Bronchial epithelial cell (primary cell): ENCODE measurements around the gene AHI1. TPM values are rescaled to one million over a fixed set of nuclear protein-coding genes. Genes with fewer than 3 reads are reported as not detected.

Source experiments
- DNase-seq: peaks from one replicate; pipeline ENCODE4 v3.0.0-alpha.2; 2010; ENCODE audit warnings: low read depth
- FAIRE-seq: peaks from 2 replicates; lab custom pipeline; 2011; peaks lifted over from hg19 to GRCh38; lab: Jason Lieb, UNC
- H3K27me3 ChIP-seq: 2 replicates; pipeline ENCODE4 v1.5.1; 2011; ENCODE audit warnings: low read length; ENCODE audit not compliant: control insufficient read depth, insufficient read depth
- H3K36me3 ChIP-seq: 2 replicates; pipeline ENCODE4 v1.5.1; 2011; ENCODE audit warnings: low read length; ENCODE audit not compliant: control insufficient read depth, insufficient read depth
- H3K4me3 ChIP-seq: 2 replicates; pipeline ENCODE4 v1.5.1; 2011; ENCODE audit warnings: mild to moderate bottlenecking, low read depth, low read length, control low read depth
- total RNA-seq: library from RNA; depleted of rRNA; stranded (reverse); fragments of >200 nt; gene quantifications from 2 replicates; pipeline ENCODE4 v1.2.1, GENCODE V29; 2014
- TF ChIP-seq, protein P1 (sequence below): IDR thresholded peaks from 2 replicates; pipeline ENCODE4 v1.5.1; 2011; ENCODE audit warnings: mild to moderate bottlenecking, moderate library complexity, low read length, control low read depth, inconsistent platforms; ENCODE audit not compliant: insufficient read depth, severe bottlenecking

AHI1 gene
- total RNA-seq, 1 donor from 2014 or later: 5.5 TPM

DNA sequence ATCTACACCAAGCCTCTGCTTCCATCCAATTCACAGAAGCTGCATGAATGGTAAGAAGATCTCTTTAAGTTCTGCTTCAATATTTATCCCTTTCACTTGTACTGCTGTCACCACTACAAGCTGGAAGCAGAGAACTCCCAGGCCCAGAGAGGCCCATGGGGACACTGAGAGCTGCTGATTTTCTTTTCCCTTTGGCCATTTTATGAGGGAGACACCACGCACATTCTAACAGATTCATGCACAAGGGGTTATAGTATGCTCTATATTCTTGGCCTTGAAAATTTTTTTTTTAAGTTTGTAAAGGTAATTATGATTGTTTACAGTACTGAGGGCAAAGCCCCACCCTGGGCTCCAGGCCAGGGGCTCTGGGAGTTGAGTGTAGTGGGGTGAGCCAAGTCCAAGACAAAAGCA is 228.1 kb downstream of the AHI1 start:
- H3K27me3 ChIP-seq: no peaks in the 10 kb centered on the region
- H3K36me3 ChIP-seq: no peaks in the 10 kb centered on the region
- H3K4me3 ChIP-seq: no peak overlapping the region
- DNase-seq: no peak
- FAIRE-seq: no peak
- TF ChIP-seq, protein P1, sequence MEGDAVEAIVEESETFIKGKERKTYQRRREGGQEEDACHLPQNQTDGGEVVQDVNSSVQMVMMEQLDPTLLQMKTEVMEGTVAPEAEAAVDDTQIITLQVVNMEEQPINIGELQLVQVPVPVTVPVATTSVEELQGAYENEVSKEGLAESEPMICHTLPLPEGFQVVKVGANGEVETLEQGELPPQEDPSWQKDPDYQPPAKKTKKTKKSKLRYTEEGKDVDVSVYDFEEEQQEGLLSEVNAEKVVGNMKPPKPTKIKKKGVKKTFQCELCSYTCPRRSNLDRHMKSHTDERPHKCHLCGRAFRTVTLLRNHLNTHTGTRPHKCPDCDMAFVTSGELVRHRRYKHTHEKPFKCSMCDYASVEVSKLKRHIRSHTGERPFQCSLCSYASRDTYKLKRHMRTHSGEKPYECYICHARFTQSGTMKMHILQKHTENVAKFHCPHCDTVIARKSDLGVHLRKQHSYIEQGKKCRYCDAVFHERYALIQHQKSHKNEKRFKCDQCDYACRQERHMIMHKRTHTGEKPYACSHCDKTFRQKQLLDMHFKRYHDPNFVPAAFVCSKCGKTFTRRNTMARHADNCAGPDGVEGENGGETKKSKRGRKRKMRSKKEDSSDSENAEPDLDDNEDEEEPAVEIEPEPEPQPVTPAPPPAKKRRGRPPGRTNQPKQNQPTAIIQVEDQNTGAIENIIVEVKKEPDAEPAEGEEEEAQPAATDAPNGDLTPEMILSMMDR: no peak

- FAIRE-seq (no peak), DNase-seq (no peak)
- TF ChIP-seq, protein P1: no peak
- H3K27me3 ChIP-seq: no peaks in the 10 kb centered on the region
- no peaks in the 10 kb centered on the region for H3K36me3 ChIP-seq
- H3K4me3 ChIP-seq: no peak overlapping the region
Observed at GRCh38 chr6:135268740-135269139, 228.8 kb downstream of the AHI1 start.

DNA sequence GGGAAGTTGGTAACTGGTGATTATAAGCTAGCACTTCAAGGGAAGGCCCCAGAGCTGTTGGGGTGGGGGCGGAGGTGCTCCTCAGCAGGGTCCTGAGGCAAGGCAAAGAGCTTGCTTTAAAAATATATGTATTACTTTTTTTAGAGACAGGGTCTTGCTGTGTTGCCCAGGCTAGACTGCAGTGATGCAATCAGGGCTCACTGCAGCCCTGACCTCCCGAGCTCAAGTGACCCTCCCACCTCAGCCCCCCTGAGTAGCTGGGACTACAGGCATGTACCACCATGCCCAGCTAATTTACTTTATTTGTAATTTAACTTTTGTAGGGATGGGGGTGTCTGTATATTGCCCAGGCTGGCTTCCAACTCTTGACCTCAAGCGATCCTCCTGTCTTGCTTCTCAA is 229.3 kb downstream of the AHI1 start:
- TF ChIP-seq, protein P1: no peak
- Histone ChIP-seq H3K36me3 (no peaks in the 10 kb centered on the region), H3K4me3 (no peak overlapping the region), H3K27me3 (no peaks in the 10 kb centered on the region)
- FAIRE-seq: no peak
- no peak for DNase-seq

- no peaks in the 10 kb centered on the region for H3K27me3 ChIP-seq
- H3K36me3 ChIP-seq: no peaks in the 10 kb centered on the region
- H3K4me3 ChIP-seq: no peak overlapping the region
- DNase-seq (no peak), FAIRE-seq (no peak)
- TF ChIP-seq, protein P1: no peak
Observed at GRCh38 chr6:135267085-135267484, 230.5 kb downstream of the AHI1 start.

- TF ChIP-seq, protein P1: no peak
- Histone ChIP-seq H3K4me3 (no peak overlapping the region), H3K36me3 (no peaks in the 10 kb centered on the region), H3K27me3 (no peaks in the 10 kb centered on the region)
- no peak for DNase-seq
- FAIRE-seq: no peak
Observed at GRCh38 chr6:135266675-135267074, 230.9 kb downstream of the AHI1 start.

GRCh38 chr6:135265278-135265677 is 232.3 kb downstream of the AHI1 start:
- Histone ChIP-seq H3K27me3 (no peaks in the 10 kb centered on the region), H3K4me3 (no peak overlapping the region), H3K36me3 (no peaks in the 10 kb centered on the region)
- TF ChIP-seq, protein P1: no peak
- DNase-seq: no peak
- FAIRE-seq: no peak
